BLaER1 treated with 17β-estradiol and CSF1 and Interleukin-3, amounts not matched to agents 10 nM and 100 nM (cell line): ENCODE data around the gene PROZ.
"Not testable (repeated sequence)": the region's sequence is repeated elsewhere in the genome, so short reads cannot be mapped to it uniquely, and the experiment has no call there.

ENCODE experiments used
- H3K27ac ChIP-seq, 11 experiments: shearing (Covaris generic); formaldehyde crosslinking; 2 replicates each; pipeline ENCODE4 v1.8.1; 2022
- H3K27me3 ChIP-seq, 11 experiments: shearing (Covaris generic); formaldehyde crosslinking; 2 replicates each; pipeline ENCODE4 v1.8.1; 2022
- H3K36me3 ChIP-seq, 11 experiments: shearing (Covaris generic); formaldehyde crosslinking; 2 replicates each; pipeline ENCODE4 v1.8.1; 2022
- H3K4me1 ChIP-seq, 10 experiments: shearing (Covaris generic); formaldehyde crosslinking; 2 replicates each; pipeline ENCODE4 v1.8.1; 2022
- H3K4me2 ChIP-seq, 11 experiments: shearing (Covaris generic); formaldehyde crosslinking; 2 replicates each; pipeline ENCODE4 v1.8.1; 2022
- H3K4me3 ChIP-seq, 10 experiments: shearing (Covaris generic); formaldehyde crosslinking; 2 replicates each; pipeline ENCODE4 v1.8.1; 2022
- H3K9ac ChIP-seq, 11 experiments: shearing (Covaris generic); formaldehyde crosslinking; 2 replicates each; pipeline ENCODE4 v1.8.1; 2022
- H3K9me3 ChIP-seq, 11 experiments: shearing (Covaris generic); formaldehyde crosslinking; replicated peaks in 1 of 11; 2 replicates each; pipeline ENCODE4 v1.8.1; 2022
- H4K20me1 ChIP-seq, 11 experiments: shearing (Covaris generic); formaldehyde crosslinking; 2 replicates each; pipeline ENCODE4 v1.8.1; 2022
- Cebpa-rat ChIP-seq, 11 experiments: shearing (Covaris generic); IDR thresholded peaks; 2 replicates each; pipeline ENCODE4 v1.8.1; 2022

PROZ gene

DNA sequence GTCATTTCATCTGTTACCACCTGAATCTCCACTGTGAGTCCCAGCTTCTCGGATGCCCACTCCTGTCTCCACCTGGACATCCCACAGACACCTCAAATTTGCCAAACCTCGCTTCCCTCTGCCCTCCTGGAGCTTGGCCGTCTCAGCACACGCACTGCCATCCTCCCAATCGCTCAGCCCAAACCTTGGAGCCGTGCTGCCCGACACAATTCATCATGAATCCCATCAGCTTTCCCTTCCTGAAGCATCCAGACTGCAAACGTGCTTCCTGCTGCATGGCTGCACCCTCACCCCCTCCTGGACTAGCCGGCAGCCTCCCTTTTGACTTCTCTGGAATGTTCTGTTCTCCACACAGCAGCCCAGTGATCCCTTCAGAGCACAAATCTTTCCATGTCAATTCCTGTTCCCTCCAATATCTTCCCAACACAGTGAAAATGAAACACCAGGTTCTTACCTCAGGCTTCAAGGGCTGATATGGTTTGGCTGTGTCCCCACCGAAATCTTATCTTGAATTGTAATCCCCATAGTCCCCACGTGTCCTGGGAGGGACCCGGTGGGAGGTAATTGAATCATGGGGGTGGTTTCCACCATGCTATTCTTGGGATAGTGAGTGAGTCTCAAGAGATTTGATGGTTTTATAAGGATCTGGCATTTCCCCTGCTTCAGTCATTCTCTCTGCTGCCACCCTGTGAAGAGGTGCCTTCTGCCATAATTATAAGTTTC, 1.1 kb upstream of the PROZ start:
- H3K4me3 ChIP-seq: no peak overlapping the region
- H3K27me3 ChIP-seq: peaks cover 20 to 40% (median 34%) of the 10 kb centered on the region in 11 experiments
- no peak for TF ChIP-seq Cebpa-rat (IDR thresholded peaks at IDR 0.05)
- no peak overlapping the region for H3K27ac ChIP-seq
- no peak overlapping the region for H3K9ac ChIP-seq
- H3K9me3 ChIP-seq: peaks cover 6 to 15% (median 9%) of the 10 kb centered on the region in 11 experiments; a peak in 20 of 22 replicates
- no peaks in the 10 kb centered on the region for H3K36me3 ChIP-seq
- peaks cover 0 to 3% (median 0%) of the 10 kb centered on the region in 11 experiments; a peak in 2 of 22 replicates for H4K20me1 ChIP-seq
- peaks cover 17 to 33% (median 26%) of the 10 kb centered on the region in 10 experiments for H3K4me1 ChIP-seq
- H3K4me2 ChIP-seq: no peak overlapping the region

DNA sequence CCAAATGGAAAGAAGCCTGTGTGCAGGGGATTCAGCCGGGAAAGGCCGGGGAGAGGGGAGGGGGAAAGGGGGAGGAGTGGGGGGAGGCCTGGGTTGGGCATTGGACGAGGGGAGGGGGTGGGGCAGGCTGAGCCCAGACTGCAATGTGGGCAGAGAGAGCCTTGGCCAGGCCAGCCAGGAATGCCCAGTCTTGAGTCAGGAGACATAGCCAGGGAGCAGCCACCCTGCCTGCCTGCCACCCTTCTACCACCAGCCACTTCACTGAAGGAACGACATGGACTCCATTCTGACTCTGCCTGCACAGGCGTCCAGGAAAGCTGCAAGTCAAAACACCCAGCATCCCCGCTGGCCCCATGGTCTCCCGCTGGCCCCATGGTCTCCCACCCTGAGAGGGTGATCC, 498 bp downstream of the PROZ start:
- Histone ChIP-seq H3K36me3 (no peaks in the 10 kb centered on the region), H3K9me3 (peaks cover 6 to 15% (median 9%) of the 10 kb centered on the region in 11 experiments; a peak in 20 of 22 replicates), H3K4me3 (no peak overlapping the region), H3K9ac (no peak overlapping the region), H3K27ac (no peak overlapping the region), H3K4me2 (no peak overlapping the region), H4K20me1 (peaks cover 0 to 9% (median 0%) of the 10 kb centered on the region in 11 experiments; a peak in 6 of 22 replicates), H3K27me3 (peaks cover 35 to 43% (median 39%) of the 10 kb centered on the region in 11 experiments), H3K4me1 (peaks cover 12 to 20% (median 16%) of the 10 kb centered on the region in 10 experiments)
- TF ChIP-seq Cebpa-rat (IDR thresholded peaks at IDR 0.05): no peak

DNA sequence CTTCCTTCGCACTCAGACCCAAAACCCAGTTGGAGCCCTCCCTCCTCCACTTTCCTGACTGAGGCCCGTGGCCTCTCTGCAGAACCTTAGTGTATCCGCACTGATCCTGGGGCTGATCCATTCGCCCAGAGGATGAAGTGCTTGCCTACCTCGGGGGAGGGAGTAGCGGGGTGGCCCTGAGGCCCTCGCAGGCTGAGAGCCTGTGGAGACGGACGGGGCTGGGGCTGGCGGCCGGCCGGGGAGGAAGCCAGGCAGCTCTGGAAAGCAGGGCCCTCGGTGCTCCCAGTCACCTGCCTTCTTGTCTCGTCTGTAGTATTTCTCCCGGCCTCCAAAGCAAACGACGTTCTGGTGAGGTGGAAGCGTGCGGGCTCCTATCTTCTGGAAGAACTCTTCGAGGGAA, 1.3 kb downstream of the PROZ start:
- no peak for TF ChIP-seq Cebpa-rat (IDR thresholded peaks at IDR 0.05)
- no peak overlapping the region for H3K27ac ChIP-seq
- H3K4me2 ChIP-seq: no peak overlapping the region
- H3K4me1 ChIP-seq: peaks cover 8 to 23% (median 19%) of the 10 kb centered on the region in 10 experiments
- H4K20me1 ChIP-seq: peaks cover 0 to 9% (median 0%) of the 10 kb centered on the region in 11 experiments; a peak in 8 of 22 replicates
- peaks cover 6 to 15% (median 9%) of the 10 kb centered on the region in 11 experiments; a peak in 20 of 22 replicates for H3K9me3 ChIP-seq
- H3K9ac ChIP-seq: no peak overlapping the region
- no peaks in the 10 kb centered on the region for H3K36me3 ChIP-seq
- peaks cover 43 to 51% (median 46%) of the 10 kb centered on the region in 11 experiments for H3K27me3 ChIP-seq
- H3K4me3 ChIP-seq: no peak overlapping the region

- Histone ChIP-seq H3K4me3 (no peak overlapping the region), H3K36me3 (no peaks in the 10 kb centered on the region), H3K4me2 (no peak overlapping the region), H3K27me3 (peaks cover 50 to 64% (median 58%) of the 10 kb centered on the region in 11 experiments), H3K27ac (no peak overlapping the region), H3K9me3 (peaks cover 4 to 9% (median 6%) of the 10 kb centered on the region in 11 experiments; a peak in 20 of 22 replicates), H3K4me1 (peaks cover 3 to 17% (median 13%) of the 10 kb centered on the region in 10 experiments; a peak in 11 of 20 replicates), H4K20me1 (peaks cover 0 to 14% (median 0%) of the 10 kb centered on the region in 11 experiments; a peak in 8 of 22 replicates), H3K9ac (no peak overlapping the region)
- TF ChIP-seq Cebpa-rat (IDR thresholded peaks at IDR 0.05): no peak
These were observed 2.5 kb downstream of the PROZ start for GRCh38 chr13:113160983-113161382.

- Histone ChIP-seq H3K27ac (no peak overlapping the region), H3K4me3 (no peak overlapping the region), H3K4me1 (peaks cover 3 to 21% (median 13%) of the 10 kb centered on the region in 10 experiments; a peak in 11 of 20 replicates), H3K9me3 (peaks cover 0 to 4% (median 1%) of the 10 kb centered on the region in 11 experiments; a peak in 14 of 22 replicates), H3K27me3 (peaks cover 50 to 68% (median 62%) of the 10 kb centered on the region in 11 experiments), H4K20me1 (peaks cover 0 to 16% (median 3%) of the 10 kb centered on the region in 11 experiments; a peak in 8 of 22 replicates), H3K36me3 (no peaks in the 10 kb centered on the region), H3K9ac (no peak overlapping the region), H3K4me2 (no peak overlapping the region)
- no peak for TF ChIP-seq Cebpa-rat (IDR thresholded peaks at IDR 0.05)
These were observed 3.0 kb downstream of the PROZ start for GRCh38 chr13:113161433-113161832.

DNA sequence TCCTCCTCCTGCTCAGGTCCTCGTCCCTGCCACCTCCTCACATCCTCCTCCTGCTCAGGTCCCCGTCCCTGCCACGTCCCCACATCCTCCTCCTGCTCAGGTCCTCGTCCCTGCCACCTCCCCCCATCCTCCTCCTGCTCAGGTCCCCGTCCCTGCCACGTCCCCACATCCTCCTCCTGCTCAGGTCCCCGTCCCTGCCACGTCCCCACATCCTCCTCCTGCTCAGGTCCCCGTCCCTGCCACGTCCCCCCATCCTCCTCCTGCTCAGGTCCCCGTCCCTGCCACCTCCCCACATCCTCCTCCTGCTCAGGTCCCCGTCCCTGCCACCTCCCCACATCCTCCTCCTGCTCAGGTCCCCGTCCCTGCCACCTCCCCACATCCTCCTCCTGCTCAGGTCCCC, 3.5 kb downstream of the PROZ start:
- not testable (repeated sequence) for H3K36me3 ChIP-seq, H3K9ac ChIP-seq, H3K4me2 ChIP-seq, H3K27ac ChIP-seq, H3K4me3 ChIP-seq, H3K9me3 ChIP-seq
- Histone ChIP-seq H4K20me1 (peaks cover 0 to 19% (median 3%) of the 10 kb centered on the region in 11 experiments; a peak in 8 of 22 replicates), H3K27me3 (peaks cover 50 to 68% (median 64%) of the 10 kb centered on the region in 11 experiments), H3K4me1 (peaks cover 3 to 26% (median 14%) of the 10 kb centered on the region in 10 experiments; a peak in 11 of 20 replicates)

DNA sequence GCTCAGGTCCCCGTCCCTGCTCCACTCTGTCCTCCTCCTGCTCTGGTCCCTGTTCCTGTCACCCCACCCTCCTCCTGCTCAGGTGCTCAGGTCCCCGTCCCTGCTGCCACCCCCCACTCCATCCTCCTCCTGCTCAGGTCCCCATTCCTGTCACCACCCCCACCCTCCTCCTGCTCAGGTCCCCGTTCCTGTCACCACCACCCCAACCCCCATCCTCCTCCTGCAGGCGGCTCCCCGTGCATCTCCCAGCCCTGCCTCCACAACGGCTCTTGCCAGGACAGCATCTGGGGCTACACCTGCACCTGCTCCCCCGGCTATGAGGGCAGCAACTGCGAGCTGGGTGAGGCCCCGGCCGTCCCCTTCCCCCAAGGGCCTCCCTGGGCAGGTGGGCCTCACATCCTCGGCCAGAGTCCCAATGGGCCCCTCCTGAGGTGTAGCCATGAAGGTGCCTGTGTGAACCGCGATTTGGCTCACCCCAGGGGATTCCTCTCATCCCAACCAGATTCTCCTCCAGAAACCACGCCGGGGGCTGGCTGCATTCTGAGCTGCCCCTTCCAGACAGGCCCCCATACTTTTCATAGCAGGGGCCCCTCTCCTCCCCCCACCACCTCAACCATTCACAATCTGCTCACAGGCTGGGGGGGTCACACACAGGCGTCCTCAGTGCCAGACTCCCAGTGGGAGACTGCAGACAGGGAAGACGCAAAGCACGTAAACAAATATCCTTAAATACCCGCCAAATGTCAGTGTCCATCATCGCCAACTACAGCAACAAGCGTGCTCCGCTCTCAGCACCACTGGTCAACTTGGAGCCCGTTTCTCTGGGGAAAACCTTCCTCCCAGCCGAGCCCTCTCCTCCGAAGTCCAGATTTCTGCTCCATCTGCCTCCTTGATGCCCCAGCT, 4.6 kb downstream of the PROZ start:
- Histone ChIP-seq H3K4me1 (peaks cover 3 to 30% (median 15%) of the 10 kb centered on the region in 10 experiments; a peak in 11 of 20 replicates), H3K27me3 (peaks cover 50 to 68% (median 64%) of the 10 kb centered on the region in 11 experiments), H3K4me2 (no peak overlapping the region), H3K36me3 (peaks cover 0 to 4% (median 0%) of the 10 kb centered on the region in 11 experiments; a peak in 4 of 22 replicates), H3K27ac (no peak overlapping the region), H3K9me3 (peaks cover 0 to 4% (median 0%) of the 10 kb centered on the region in 11 experiments; a peak in 4 of 22 replicates), H4K20me1 (peaks cover 0 to 19% (median 3%) of the 10 kb centered on the region in 11 experiments; a peak in 8 of 22 replicates), H3K4me3 (no peak overlapping the region), H3K9ac (no peak overlapping the region)
- TF ChIP-seq Cebpa-rat (IDR thresholded peaks at IDR 0.05): no peak

DNA sequence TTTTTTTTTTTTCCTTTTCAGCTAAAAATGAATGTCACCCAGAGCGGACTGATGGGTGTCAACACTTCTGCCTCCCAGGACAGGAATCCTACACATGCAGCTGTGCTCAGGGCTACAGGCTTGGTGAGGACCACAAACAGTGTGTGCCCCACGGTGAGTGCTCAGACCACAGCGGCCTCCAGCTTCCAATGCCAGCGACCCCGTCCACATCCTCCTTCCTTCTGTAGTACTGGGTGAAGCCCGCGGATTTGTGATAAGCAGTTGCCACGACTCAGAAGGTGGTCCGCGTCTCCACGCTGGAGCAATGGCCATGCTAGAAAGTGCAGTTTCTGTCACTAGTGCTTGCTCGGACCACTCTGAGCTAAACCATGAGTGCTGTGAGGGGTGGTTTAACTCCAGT, 6.0 kb downstream of the PROZ start:
- H3K9me3 ChIP-seq: peaks cover 0 to 7% (median 0%) of the 10 kb centered on the region in 11 experiments; a peak in 6 of 22 replicates
- no peak overlapping the region for H3K9ac ChIP-seq
- H3K4me2 ChIP-seq: peak overlapping the region in 8 of 11 experiments; percentile 18 to 58 (median 24); a peak in 13 of 22 replicates
- peaks cover 0 to 14% (median 1%) of the 10 kb centered on the region in 11 experiments; a peak in 10 of 22 replicates for H3K36me3 ChIP-seq
- H3K27me3 ChIP-seq: peaks cover 50 to 67% (median 64%) of the 10 kb centered on the region in 11 experiments
- no peak for TF ChIP-seq Cebpa-rat (IDR thresholded peaks at IDR 0.05)
- no peak overlapping the region for H3K4me3 ChIP-seq
- peaks cover 0 to 19% (median 3%) of the 10 kb centered on the region in 11 experiments; a peak in 8 of 22 replicates for H4K20me1 ChIP-seq
- H3K4me1 ChIP-seq: peaks cover 3 to 30% (median 15%) of the 10 kb centered on the region in 10 experiments; a peak in 11 of 20 replicates
- no peak overlapping the region for H3K27ac ChIP-seq
